ENCODE data around the gene OGDH. TPM values are rescaled to one million over a fixed set of nuclear protein-coding genes. Genes with fewer than 3 reads are reported as not detected.

Gene OGDH
- total RNA-seq, 6 experiments from 2014 or later, result 46.6 to 63.2 (median 55.8) TPM

GRCh38 chr7:44565097-44565794 lies 41.2 kb upstream of the OGDH start:
- DNase-seq (peak; percentile 75 to 82 (median 79)), ATAC-seq (peak; percentile 74 to 83 (median 80))
- no peaks in the 10 kb centered on the region for H3K27me3 ChIP-seq
- H3K4me3 ChIP-seq, result no peak overlapping the region
- peaks cover 0 to 30% (median 9%) of the 10 kb centered on the region in 4 donors for H3K4me1 ChIP-seq
- H3K36me3 ChIP-seq, result peaks cover 11 to 59% (median 27%) of the 10 kb centered on the region in 4 donors
- intact Hi-C loops (cut with DNase I), result loop anchor here (10.0 kb wide), 2 partner anchors 70 to 80 kb away; partner anchors contain the start of gene NUDCD3 (in 1 of the 2)
- WGBS (ENCODE audit: insufficient coverage, low coverage, low lambda C conversion rate, missing lambda C conversion rate), result 56% methylated on average over 5 of the region's 13 CpGs
- H3K9me3 ChIP-seq, result no peaks in the 10 kb centered on the region
- H3K27ac ChIP-seq, result peak overlapping the region in 1 of 3 donors; percentile 88
- TF ChIP-seq POLR2A (IDR thresholded peaks at IDR 0.05), result no peak
- TF ChIP-seq, protein P1, sequence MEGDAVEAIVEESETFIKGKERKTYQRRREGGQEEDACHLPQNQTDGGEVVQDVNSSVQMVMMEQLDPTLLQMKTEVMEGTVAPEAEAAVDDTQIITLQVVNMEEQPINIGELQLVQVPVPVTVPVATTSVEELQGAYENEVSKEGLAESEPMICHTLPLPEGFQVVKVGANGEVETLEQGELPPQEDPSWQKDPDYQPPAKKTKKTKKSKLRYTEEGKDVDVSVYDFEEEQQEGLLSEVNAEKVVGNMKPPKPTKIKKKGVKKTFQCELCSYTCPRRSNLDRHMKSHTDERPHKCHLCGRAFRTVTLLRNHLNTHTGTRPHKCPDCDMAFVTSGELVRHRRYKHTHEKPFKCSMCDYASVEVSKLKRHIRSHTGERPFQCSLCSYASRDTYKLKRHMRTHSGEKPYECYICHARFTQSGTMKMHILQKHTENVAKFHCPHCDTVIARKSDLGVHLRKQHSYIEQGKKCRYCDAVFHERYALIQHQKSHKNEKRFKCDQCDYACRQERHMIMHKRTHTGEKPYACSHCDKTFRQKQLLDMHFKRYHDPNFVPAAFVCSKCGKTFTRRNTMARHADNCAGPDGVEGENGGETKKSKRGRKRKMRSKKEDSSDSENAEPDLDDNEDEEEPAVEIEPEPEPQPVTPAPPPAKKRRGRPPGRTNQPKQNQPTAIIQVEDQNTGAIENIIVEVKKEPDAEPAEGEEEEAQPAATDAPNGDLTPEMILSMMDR (IDR thresholded peaks at IDR 0.05), result peak; percentile 97 to 99 (median 98)

DNA sequence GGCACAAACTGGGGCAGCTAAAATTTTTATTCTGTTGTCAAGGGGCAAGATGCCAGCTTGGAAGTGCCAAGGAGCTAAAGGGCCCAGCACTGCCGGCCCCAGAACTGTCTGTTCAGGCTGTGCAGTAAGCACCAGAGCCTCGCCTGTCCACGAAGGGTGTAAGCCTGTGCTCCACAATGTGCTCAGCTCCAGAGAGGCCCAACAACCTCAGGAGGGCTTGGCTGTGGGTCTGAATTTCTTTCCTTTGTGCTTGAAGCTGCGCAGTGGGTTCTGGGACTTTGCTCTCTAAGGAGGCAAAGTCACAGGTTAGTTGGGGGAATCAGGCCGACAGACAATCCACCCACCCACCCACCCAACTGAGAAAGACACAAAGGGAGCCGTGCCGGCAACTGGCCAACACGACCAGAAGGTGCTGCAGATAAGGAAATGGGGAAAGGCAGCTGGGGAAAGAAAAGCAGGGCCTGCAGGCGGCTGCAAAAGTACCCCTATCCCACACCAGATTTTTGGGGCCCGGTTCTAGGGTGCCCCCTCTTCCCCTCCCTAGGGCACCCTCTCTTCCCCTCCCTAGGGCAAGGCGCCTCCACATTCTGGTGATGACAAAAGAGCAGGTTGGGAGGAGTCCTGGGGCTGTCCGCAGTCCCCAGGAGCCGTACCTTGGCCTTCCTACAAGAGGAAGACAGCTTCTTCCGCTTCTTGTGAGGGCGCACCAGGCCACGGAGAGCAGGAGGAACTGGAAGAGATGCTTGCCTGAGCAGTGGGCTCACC lies 40.5 kb upstream of the OGDH start:
- peaks cover 13 to 66% (median 33%) of the 10 kb centered on the region in 4 donors for H3K36me3 ChIP-seq
- no peak for DNase-seq

GRCh38 chr7:44566680-44567079 lies 39.7 kb upstream of the OGDH start:
- DNase-seq (no peak), ATAC-seq (no peak)
- H3K4me1 ChIP-seq, result peaks cover 0 to 26% (median 8%) of the 10 kb centered on the region in 4 donors
- intact Hi-C loops (cut with DNase I), result loop anchor here (10.0 kb wide), 2 partner anchors 72 to 82 kb away; partner anchors contain the start of gene NUDCD3 (in 1 of the 2)
- TF ChIP-seq, protein P1 (IDR thresholded peaks at IDR 0.05), result no peak
- TF ChIP-seq POLR2A (IDR thresholded peaks at IDR 0.05), result no peak
- no peak overlapping the region for H3K27ac ChIP-seq
- H3K9me3 ChIP-seq, result no peaks in the 10 kb centered on the region
- WGBS (ENCODE audit: insufficient coverage, low coverage, low lambda C conversion rate, missing lambda C conversion rate), result 92% methylated on average over 5 of the region's 5 CpGs
- H3K36me3 ChIP-seq, result peaks cover 16 to 73% (median 40%) of the 10 kb centered on the region in 4 donors
- H3K4me3 ChIP-seq, result no peak overlapping the region
- H3K27me3 ChIP-seq, result no peaks in the 10 kb centered on the region

More for the DNA sequence above, 40.5 kb upstream of the OGDH start:
- peak in 3 of 4 donors; percentile 5 to 19 (median 7) for ATAC-seq
- peak overlapping the region in 1 of 3 donors; percentile 88 for H3K27ac ChIP-seq
- peaks cover 0 to 30% (median 9%) of the 10 kb centered on the region in 4 donors for H3K4me1 ChIP-seq
- intact Hi-C loops (cut with DNase I), result loop anchor here (10.0 kb wide), 2 partner anchors 71 to 81 kb away; partner anchors contain the start of gene NUDCD3 (in 1 of the 2)
- WGBS (ENCODE audit: insufficient coverage, low coverage, low lambda C conversion rate, missing lambda C conversion rate), result 61% methylated on average over 5 of the region's 16 CpGs
- H3K9me3 ChIP-seq, result no peaks in the 10 kb centered on the region
- no peak overlapping the region for H3K4me3 ChIP-seq
- no peaks in the 10 kb centered on the region for H3K27me3 ChIP-seq
- TF ChIP-seq, protein P1 (IDR thresholded peaks at IDR 0.05), result no peak
- no peak for TF ChIP-seq POLR2A (IDR thresholded peaks at IDR 0.05)

DNA sequence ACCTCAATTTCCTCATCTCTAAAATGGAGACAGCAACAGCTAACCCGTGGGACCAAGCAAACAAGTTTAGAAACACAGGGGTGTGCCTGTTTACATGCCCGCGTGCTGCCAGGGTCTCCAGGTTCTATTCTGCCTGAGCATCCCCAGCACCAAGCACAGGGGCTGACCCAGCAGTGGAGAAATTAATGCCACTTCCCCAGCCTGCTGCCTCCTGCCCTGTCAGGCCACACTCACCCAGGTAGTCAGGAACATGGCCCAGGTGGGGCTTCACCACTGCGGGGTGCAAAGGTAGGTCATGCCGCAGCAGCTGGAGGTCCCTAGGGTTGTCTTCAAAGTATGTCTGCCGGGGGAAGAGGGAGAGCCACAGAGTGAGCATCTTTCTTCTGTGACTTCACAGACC lies 38.5 kb upstream of the OGDH start:
- peaks cover 20 to 84% (median 44%) of the 10 kb centered on the region in 4 donors for H3K36me3 ChIP-seq
- no peaks in the 10 kb centered on the region for H3K9me3 ChIP-seq
- H3K27me3 ChIP-seq, result no peaks in the 10 kb centered on the region
- intact Hi-C loops (cut with DNase I), result loop anchor here (10.0 kb wide), 2 partner anchors 73 to 83 kb away; partner anchors contain the start of gene NUDCD3 (in 1 of the 2)
- WGBS (ENCODE audit: insufficient coverage, low coverage, low lambda C conversion rate, missing lambda C conversion rate), result 71% methylated on average over 1 of the region's 6 CpGs
- no peak overlapping the region for H3K4me3 ChIP-seq
- peaks cover 2 to 20% (median 7%) of the 10 kb centered on the region in 4 donors for H3K4me1 ChIP-seq
- H3K27ac ChIP-seq, result no peak overlapping the region
- TF ChIP-seq POLR2A (IDR thresholded peaks at IDR 0.05), result no peak
- TF ChIP-seq, protein P1 (IDR thresholded peaks at IDR 0.05), result no peak
- ATAC-seq (no peak), DNase-seq (no peak)
